Vagina (tissue), 2 donors: ENCODE results near the gene QSER1.

Source experiments
- CTCF ChIP-seq, 3 experiments: fragments of 450-650 bp in 2 of 3; fragments of 200-600 bp in 1 of 3; sonication (generic) in 1 of 3; IDR thresholded peaks; one replicate each; pipeline ENCODE4 v1.5.1; 2017 to 2019; ENCODE audit warnings: antibody characterized with exemption in 3 of 3, mild to moderate bottlenecking in 2 of 3, moderate library complexity in 2 of 3
- POLR2A ChIP-seq, 2 donors: fragments of 450-650 bp; IDR thresholded peaks; one replicate each; pipeline ENCODE4 v1.6.1; 2017; ENCODE audit warnings: antibody characterized with exemption in 2 of 2, mild to moderate bottlenecking in 2 of 2, moderate library complexity in 2 of 2

- TF ChIP-seq CTCF (IDR thresholded peaks at IDR 0.05) (no peak), POLR2A (IDR thresholded peaks at IDR 0.05) (no peak)
These were observed 107.6 kb downstream of the QSER1 start for GRCh38 chr11:33000181-33000580.
